T-helper 2 cell treated with Interferon-gamma antibody and Interleukin-4, amounts not matched to agents 100 ng/mL and 5 ng/mL, for 36 hours (primary cell): ENCODE measurements around the gene KDM1A. TPM values are rescaled to one million over a fixed set of nuclear protein-coding genes. Genes with fewer than 3 reads are reported as not detected.
"Not testable (repeated sequence)": the region's sequence is repeated elsewhere in the genome, so short reads cannot be mapped to it uniquely, and the experiment has no call there.

Experiments
- intact Hi-C: fragments of 100-400 bp; cut with micrococcal nuclease; formaldehyde crosslinking; loops from one replicate; pipeline ENCODE4 v1.15.1; 2023
- total RNA-seq: library from RNA; stranded (reverse); gene quantifications from 2 replicates; pipeline ENCODE4 v1.2.3, GENCODE V29; 2022

Gene KDM1A
- 57.9 and 58.9 TPM in 2 replicates for total RNA-seq

DNA sequence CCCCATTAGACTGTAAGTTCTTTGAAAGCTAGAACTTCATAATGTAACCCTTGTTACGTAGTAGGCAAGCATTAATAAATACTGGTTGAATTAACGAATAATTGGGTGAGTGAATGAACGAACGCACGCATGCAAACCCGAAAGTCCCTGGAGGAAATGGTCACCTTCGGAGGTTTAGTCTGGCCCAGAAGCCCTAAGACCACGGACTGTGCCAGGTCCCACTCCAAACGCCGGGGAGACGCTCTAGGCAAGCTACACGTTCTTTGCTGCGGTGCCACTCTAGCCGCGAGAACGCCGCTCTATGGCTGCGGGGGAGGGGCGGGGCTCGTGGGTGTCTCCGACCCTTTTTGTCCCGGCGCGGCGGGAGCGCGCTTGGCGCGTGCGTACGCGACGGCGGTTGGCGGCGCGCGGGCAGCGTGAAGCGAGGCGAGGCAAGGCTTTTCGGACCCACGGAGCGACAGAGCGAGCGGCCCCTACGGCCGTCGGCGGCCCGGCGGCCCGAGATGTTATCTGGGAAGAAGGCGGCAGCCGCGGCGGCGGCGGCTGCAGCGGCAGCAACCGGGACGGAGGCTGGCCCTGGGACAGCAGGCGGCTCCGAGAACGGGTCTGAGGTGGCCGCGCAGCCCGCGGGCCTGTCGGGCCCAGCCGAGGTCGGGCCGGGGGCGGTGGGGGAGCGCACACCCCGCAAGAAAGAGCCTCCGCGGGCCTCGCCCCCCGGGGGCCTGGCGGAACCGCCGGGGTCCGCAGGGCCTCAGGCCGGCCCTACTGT lies at the start of gene KDM1A:
TSS of gene KDM1A (plus strand) at position 375 of the 769 bp plus-strand sequence. CDS start at position 504, 129 bp downstream.
- intact Hi-C loops = no loop called here

GRCh38 chr1:22970096-22970495 lies 49.2 kb upstream of the KDM1A start:
- intact Hi-C loops = no loop called here

DNA sequence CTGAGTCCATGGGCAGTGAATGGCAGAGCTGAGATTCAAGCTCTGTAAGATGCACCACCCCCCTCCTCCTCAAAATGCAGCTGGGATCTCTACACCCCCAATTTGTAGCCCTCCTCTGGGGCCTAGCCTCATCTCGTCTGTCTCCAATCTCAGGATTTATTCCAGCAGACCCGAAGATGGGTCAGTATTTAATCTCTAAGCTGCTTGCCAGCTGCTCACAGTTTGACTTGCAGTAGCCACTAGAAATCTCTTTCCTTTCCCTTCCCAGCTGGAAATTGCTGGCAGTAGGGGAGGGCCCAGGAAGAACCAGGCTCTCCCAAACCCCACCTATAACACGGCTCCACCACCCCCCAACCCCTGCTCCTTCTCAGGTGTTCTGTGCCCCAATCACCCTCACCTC lies 48.1 kb upstream of the KDM1A start:
- intact Hi-C loops = no loop called here

GRCh38 chr1:22971611-22972405 lies 47.5 kb upstream of the KDM1A start:
- intact Hi-C loops = no loop called here

GRCh38 chr1:22972760-22973159 lies 46.5 kb upstream of the KDM1A start, which contains the start of gene LACTBL1:
LACTBL1 (minus strand) TSS chr1:22972866; CDS start chr1:22972316, 550 bp downstream.
- intact Hi-C loops = no loop called here

GRCh38 chr1:22975694-22976093 lies 43.6 kb upstream of the KDM1A start:
- intact Hi-C loops = loop anchor here (1.0 kb wide), 1 partner anchor 209 kb away; no protein-coding TSS in a partner anchor

DNA sequence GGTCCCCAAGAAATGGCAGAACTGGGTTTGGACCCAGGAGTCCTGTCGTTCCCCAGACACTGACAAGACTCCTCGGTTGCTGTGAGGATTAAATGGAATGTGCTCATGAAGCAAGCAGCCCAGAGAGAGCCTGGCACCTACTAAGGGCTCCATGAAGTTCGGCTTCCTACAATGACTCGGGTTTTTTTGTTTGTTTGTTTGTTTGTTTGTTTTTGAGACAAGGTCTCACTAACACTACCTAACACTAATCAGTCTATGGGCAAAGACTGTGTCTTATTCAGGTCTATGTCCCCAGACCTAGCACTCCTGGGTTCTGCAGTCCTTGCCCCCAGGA lies 43.2 kb upstream of the KDM1A start:
- intact Hi-C loops = loop anchor here (1.0 kb wide), 1 partner anchor 208 kb away; no protein-coding TSS in a partner anchor

- intact Hi-C loops = loop anchor here (1.0 kb wide), 1 partner anchor 208 kb away; no protein-coding TSS in a partner anchor
Observed at GRCh38 chr1:22976461-22977243, 42.6 kb upstream of the KDM1A start.

- intact Hi-C loops = no loop called here
Observed at GRCh38 chr1:22978299-22978698, 41.0 kb upstream of the KDM1A start.

DNA sequence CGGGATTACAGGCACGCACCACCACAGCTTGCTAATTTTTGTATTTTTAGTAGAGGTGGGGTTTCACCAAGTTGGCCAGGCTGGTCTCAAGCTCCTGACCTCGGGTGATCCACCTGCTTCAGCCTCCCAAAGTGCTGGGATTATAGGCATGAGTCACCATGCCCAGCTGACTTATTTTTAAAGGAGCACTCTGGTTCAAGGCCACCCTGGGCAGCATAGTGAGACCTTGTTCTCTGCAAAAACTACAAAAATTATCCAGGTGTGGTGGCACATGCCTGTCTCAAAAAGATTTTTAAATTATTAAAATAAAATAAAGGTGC lies 38.8 kb upstream of the KDM1A start:
- intact Hi-C loops = not testable (repeated sequence)

DNA sequence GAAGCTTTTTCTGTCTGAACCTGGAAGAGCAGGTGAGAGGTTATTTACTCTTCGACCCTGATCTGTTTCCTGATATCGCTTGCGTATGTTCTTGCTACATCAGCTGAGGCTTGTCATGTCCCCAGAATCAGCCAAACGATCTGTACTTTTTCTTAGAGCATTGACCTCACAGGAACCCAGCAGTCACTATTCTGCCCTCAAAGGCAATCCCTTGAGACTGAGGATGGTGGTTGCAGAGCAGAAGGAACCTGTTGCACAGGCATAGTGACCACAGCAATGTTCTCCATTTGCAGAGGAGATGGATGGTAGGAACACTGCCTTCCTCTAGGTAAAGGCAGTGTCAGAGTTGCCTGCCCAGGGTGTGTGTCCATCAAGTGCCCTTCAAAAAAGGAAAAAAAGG lies 35.3 kb upstream of the KDM1A start:
- intact Hi-C loops = no loop called here

GRCh38 chr1:22992384-22992783 lies 26.9 kb upstream of the KDM1A start:
- intact Hi-C loops = not testable (repeated sequence)

GRCh38 chr1:22993220-22993795 lies 26.0 kb upstream of the KDM1A start:
- intact Hi-C loops = not testable (repeated sequence)

DNA sequence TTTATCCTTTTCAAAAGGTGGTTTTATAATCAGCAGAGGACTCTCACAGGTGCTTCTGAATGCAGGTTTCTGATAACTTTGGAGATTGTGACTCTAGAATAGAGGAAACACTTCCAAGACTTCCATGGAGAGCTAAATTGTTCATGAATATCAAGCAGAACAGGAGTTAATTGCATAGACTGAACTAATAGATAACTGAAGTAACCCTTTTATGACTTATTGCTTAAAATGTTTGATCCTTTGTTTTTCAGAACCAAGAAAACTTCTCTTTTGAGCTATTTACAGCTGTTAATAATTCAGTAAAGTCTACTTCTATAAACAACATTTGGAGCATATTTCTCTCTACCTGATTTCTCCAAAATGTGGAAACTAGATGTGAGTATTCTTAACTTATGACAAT lies 23.5 kb upstream of the KDM1A start:
- intact Hi-C loops = no loop called here

DNA sequence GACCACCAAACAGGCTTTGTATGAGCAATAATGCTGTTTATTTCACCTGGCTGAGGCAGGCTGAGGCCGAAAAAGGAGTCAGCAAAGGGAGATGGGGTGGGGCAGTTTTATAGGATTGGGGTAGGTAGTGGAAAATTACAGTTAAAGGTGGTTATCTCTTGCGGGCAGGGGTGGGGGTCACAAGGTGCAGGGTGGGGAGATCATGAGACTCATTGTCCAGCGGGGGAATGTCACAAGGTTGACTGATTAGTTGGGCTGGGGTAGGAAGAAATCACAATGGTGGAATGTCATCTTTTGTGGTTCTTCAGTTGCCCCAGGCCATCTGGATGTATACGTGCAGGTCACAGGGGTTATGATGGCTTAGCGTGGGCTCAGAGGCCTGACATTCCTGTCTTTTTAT lies 21.7 kb upstream of the KDM1A start:
- intact Hi-C loops = not testable (repeated sequence)

DNA sequence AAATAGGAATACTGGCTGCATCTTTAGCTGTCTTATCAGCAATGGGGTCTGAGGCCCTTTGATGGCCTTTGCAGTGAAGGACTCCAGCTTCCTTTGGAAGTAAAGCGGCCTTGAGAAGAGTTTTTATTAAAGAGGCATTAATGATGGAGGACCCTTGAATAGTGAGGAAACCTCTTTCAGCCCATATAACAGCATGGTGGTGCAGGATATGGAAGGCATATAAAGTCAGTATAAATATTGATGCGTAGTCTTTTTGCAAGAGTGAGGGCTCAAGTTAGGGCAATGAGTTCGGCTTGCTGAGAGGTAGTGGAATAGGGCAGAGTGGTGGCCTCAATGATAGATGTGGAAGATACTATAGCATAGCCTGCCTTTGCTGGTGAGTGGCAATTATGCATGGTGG lies 19.1 kb upstream of the KDM1A start:
- intact Hi-C loops = not testable (repeated sequence)

GRCh38 chr1:23002218-23002617 lies 17.1 kb upstream of the KDM1A start:
- intact Hi-C loops = not testable (repeated sequence)

GRCh38 chr1:23004112-23004511 lies 15.2 kb upstream of the KDM1A start:
- intact Hi-C loops = no loop called here

DNA sequence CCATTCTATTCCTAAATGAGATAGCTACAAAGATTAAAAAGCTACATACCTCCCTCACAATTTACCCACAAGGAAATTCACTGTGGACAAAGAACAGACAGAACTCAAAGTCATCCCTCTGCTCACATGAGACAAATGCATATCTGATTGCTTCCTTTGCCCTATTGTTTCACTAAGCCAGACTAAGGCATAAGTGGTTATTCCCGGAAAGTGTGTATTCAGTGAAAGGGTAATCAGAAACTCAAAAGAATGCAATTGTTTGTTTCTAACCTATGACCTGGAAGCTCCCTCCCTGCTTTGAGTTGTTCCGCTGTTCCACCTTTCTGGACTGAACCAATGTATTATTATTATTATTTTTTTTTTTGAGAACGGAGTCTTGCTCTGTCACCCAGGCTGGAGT lies 14.5 kb upstream of the KDM1A start:
- intact Hi-C loops = not testable (repeated sequence)

- intact Hi-C loops = no loop called here
Observed at GRCh38 chr1:23007106-23007505, 12.2 kb upstream of the KDM1A start.

GRCh38 chr1:23008901-23009300 lies 10.4 kb upstream of the KDM1A start:
- intact Hi-C loops = no loop called here
